H9 (cell line): ENCODE data around the gene BBS4. TPM values are rescaled to one million over a fixed set of nuclear protein-coding genes. Genes with fewer than 3 reads are reported as not detected.

Experiments used
- DNase-seq: peaks from one replicate; pipeline ENCODE4 v3.0.0-alpha.2; 2017
- H2AFZ ChIP-seq: one replicate; pipeline ENCODE4 v1.6.1; 2013; ENCODE audit warnings: mild to moderate bottlenecking, low read length, control low read depth, moderate library complexity
- H2AK5ac ChIP-seq: 2 replicates; pipeline ENCODE4 v1.6.1; 2013; ENCODE audit warnings: low read length, control low read depth, mixed read lengths; ENCODE audit not compliant: insufficient read length
- H2BK120ac ChIP-seq: one replicate; pipeline ENCODE4 v1.6.1; 2013; ENCODE audit warnings: low read depth, mild to moderate bottlenecking, low read length, control low read depth, inconsistent platforms; ENCODE audit not compliant: poor library complexity, severe bottlenecking
- H2BK12ac ChIP-seq: 2 replicates; pipeline ENCODE4 v1.6.1; 2013; ENCODE audit warnings: low read length, control low read depth, mixed read lengths, low read depth; ENCODE audit not compliant: insufficient read length
- H2BK15ac ChIP-seq: 2 replicates; pipeline ENCODE4 v1.6.1; 2013; ENCODE audit warnings: low read depth, low read length, control low read depth
- H2BK20ac ChIP-seq: one replicate; pipeline ENCODE4 v1.6.1; 2013; ENCODE audit warnings: low read depth, mild to moderate bottlenecking, low read length, control low read depth, inconsistent platforms; ENCODE audit not compliant: poor library complexity, severe bottlenecking
- H2BK5ac ChIP-seq: 2 replicates; pipeline ENCODE4 v1.6.1; 2013; ENCODE audit warnings: low read length, control low read depth, mixed read lengths; ENCODE audit not compliant: insufficient read length
- H3K14ac ChIP-seq: 2 replicates; pipeline ENCODE4 v1.6.1; 2013; ENCODE audit warnings: low read length, control low read depth; ENCODE audit not compliant: insufficient read depth
- H3K18ac ChIP-seq: 2 replicates; pipeline ENCODE4 v1.6.1; 2013; ENCODE audit warnings: low read depth, mild to moderate bottlenecking, mixed read lengths, low read length, control low read depth; ENCODE audit not compliant: insufficient read length
- H3K23ac ChIP-seq: 2 replicates; pipeline ENCODE4 v1.6.1; 2013; ENCODE audit warnings: low read length, control low read depth, mixed read lengths, low read depth; ENCODE audit not compliant: insufficient read length
- H3K23me2 ChIP-seq: 2 replicates; pipeline ENCODE4 v1.6.1; 2013; ENCODE audit warnings: low read depth, mild to moderate bottlenecking, mixed read lengths, low read length, control low read depth; ENCODE audit not compliant: insufficient read length, poor library complexity, severe bottlenecking
- H3K27ac ChIP-seq: 2 replicates; pipeline ENCODE4 v1.5.1; 2013; ENCODE audit warnings: low read length, control low read depth, mixed read lengths, low read depth; ENCODE audit not compliant: insufficient read length
- H3K27me3 ChIP-seq: 2 replicates; pipeline ENCODE4 v1.6.1; 2013; ENCODE audit warnings: low read length, control low read depth, inconsistent platforms; ENCODE audit not compliant: insufficient read depth
- H3K4ac ChIP-seq: 2 replicates; pipeline ENCODE4 v1.6.1; 2013; ENCODE audit warnings: low read depth, mild to moderate bottlenecking, control low read depth, inconsistent platforms, low read length, moderate library complexity
- H3K4me1 ChIP-seq: 2 replicates; pipeline ENCODE4 v1.6.1; 2013; ENCODE audit warnings: low read length, control low read depth, inconsistent platforms; ENCODE audit not compliant: insufficient read depth
- H3K4me2 ChIP-seq: 2 replicates; pipeline ENCODE4 v1.6.1; 2013; ENCODE audit warnings: low read length, control low read depth, mixed read lengths; ENCODE audit not compliant: insufficient read length, insufficient read depth
- H3K56ac ChIP-seq: 2 replicates; pipeline ENCODE4 v1.6.1; 2013; ENCODE audit warnings: low read depth, mild to moderate bottlenecking, mixed read lengths, low read length, control low read depth; ENCODE audit not compliant: insufficient read length
- H3K79me1 ChIP-seq: 2 replicates; pipeline ENCODE4 v1.6.1; 2013; ENCODE audit warnings: low read depth, mild to moderate bottlenecking, moderate library complexity, low read length, control low read depth, inconsistent platforms; ENCODE audit not compliant: insufficient read depth, poor library complexity, severe bottlenecking
- H3K79me2 ChIP-seq: 2 replicates; pipeline ENCODE4 v1.6.1; 2013; ENCODE audit warnings: low read length, control low read depth, inconsistent platforms; ENCODE audit not compliant: insufficient read depth
- H3K9ac ChIP-seq: 2 replicates; pipeline ENCODE4 v1.6.1; 2013; ENCODE audit warnings: low read length, control low read depth, mixed read lengths; ENCODE audit not compliant: insufficient read length; ENCODE audit errors: extremely low read depth
- H3K9me3 ChIP-seq: one replicate; pipeline ENCODE4 v1.6.1; 2013; ENCODE audit warnings: low read depth, low read length, inconsistent platforms; ENCODE audit not compliant: control insufficient read depth
- H3T11ph ChIP-seq: one replicate; pipeline ENCODE4 v1.6.1; 2013; ENCODE audit warnings: mild to moderate bottlenecking, low read length, control low read depth, inconsistent platforms
- H4K20me1 ChIP-seq: one replicate; pipeline ENCODE4 v1.6.1; 2013; ENCODE audit not compliant: control insufficient read depth, insufficient read length, insufficient read depth
- H4K5ac ChIP-seq: 2 replicates; pipeline ENCODE4 v1.6.1; 2013; ENCODE audit warnings: low read depth, mild to moderate bottlenecking, mixed read lengths, low read length, control low read depth; ENCODE audit not compliant: insufficient read length
- H4K8ac ChIP-seq: replicated peaks from 2 replicates; pipeline ENCODE4 v1.6.1; 2013; ENCODE audit warnings: low read length, control low read depth, mixed read lengths, low read depth; ENCODE audit not compliant: insufficient read length
- H4K91ac ChIP-seq: 2 replicates; pipeline ENCODE4 v1.6.1; 2013; ENCODE audit warnings: low read depth, mild to moderate bottlenecking, moderate library complexity, mixed read lengths, low read length, control low read depth; ENCODE audit not compliant: insufficient read length
- H3K27ac Mint-ChIP-seq, 3 experiments: 2 replicates in 2 of 3; 3 replicates in 1 of 3; pipeline ENCODE4 v1.8.0; 2020 to 2021; ENCODE audit warnings: mixed read lengths in 3 of 3, mild to moderate bottlenecking in 1 of 3, moderate library complexity in 1 of 3
- H3K27me3 Mint-ChIP-seq: 2 replicates; pipeline ENCODE4 v1.8.0; 2021; ENCODE audit warnings: low read depth, mild to moderate bottlenecking, moderate library complexity, mixed read lengths
- H3K36me3 Mint-ChIP-seq, 3 experiments: 2 replicates in 2 of 3; 3 replicates in 1 of 3; pipeline ENCODE4 v1.8.0; 2020 to 2021; ENCODE audit warnings: low read depth in 3 of 3, mixed read lengths in 3 of 3; ENCODE audit not compliant: insufficient read depth in 1 of 3
- H3K4me1 Mint-ChIP-seq, 2 experiments: 2 replicates each; pipeline ENCODE4 v1.8.0; 2020; ENCODE audit warnings: mixed read lengths in 2 of 2
- H3K4me3 Mint-ChIP-seq, 2 experiments: 2 replicates in 1 of 2; 3 replicates in 1 of 2; pipeline ENCODE4 v1.8.0; 2020 to 2021; ENCODE audit warnings: mild to moderate bottlenecking in 2 of 2, mixed read lengths in 2 of 2, moderate library complexity in 1 of 2
- H3K9me3 Mint-ChIP-seq, 2 experiments: 2 replicates in 1 of 2; 3 replicates in 1 of 2; pipeline ENCODE4 v1.8.0; 2020; ENCODE audit warnings: mild to moderate bottlenecking in 2 of 2, mixed read lengths in 2 of 2, moderate library complexity in 1 of 2
- WGBS: extraction: QIAGEN DNeasy Blood & Tissue Kit; methylation state at CpG from one replicate; pipeline ENCODE4 v1.1.7; 2013; ENCODE audit warnings: missing lambda C conversion rate, low lambda C conversion rate, mixed read lengths; ENCODE audit not compliant: insufficient read length; ENCODE audit errors: extremely low coverage; 5-methylcytosine and 5-hydroxymethylcytosine counted together
- total RNA-seq: library from RNA; stranded (reverse); gene quantifications from 2 replicates; pipeline ENCODE4 v1.2.1, GENCODE V29; 2021
- TF ChIP-seq, protein P1 (sequence below): fragments of 200-600 bp; sonication (generic); conservative IDR thresholded peaks from 3 replicates; pipeline ENCODE4 v1.8.0; 2021; ENCODE audit warnings: antibody characterized with exemption, mild to moderate bottlenecking

The BBS4 gene
- total RNA-seq, 1 experiment from 2014 or later = 27.3 TPM

DNA sequence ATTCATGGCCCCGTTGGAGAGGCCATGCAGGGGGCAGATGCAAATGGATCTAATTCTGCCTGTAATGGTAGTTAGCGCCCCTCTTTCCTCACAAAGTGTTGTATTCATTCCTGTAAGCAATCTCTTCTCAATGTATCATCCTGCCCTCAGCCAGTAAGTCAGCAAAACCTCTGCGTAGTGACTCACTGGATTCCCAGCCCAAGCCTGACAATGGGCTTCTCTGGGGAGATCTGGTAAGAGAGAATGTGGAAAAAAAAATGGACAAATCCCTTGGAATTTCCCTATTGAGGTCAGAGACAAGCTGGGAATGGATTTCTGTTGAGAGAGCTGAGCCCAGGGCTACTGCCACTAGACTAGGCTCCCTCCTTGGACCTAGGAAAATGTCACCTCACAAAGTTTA, 72.2 kb downstream of the BBS4 start:
- Histone ChIP-seq H3K4ac (no peak overlapping the region), H2BK15ac (no peak overlapping the region), H3K56ac (no peak overlapping the region), H2BK120ac (no peak overlapping the region), H3K4me2 (no peak overlapping the region), H3K27me3 (no peaks in the 10 kb centered on the region), H3T11ph (no peak overlapping the region), H4K5ac (no peak overlapping the region), H2BK5ac (no peak overlapping the region), H4K20me1 (no peaks in the 10 kb centered on the region), H3K23ac (no peak overlapping the region), H3K27ac (no peak overlapping the region), H2AK5ac (no peak overlapping the region), H3K18ac (no peak overlapping the region), H4K91ac (no peak overlapping the region), H3K9me3 (no peaks in the 10 kb centered on the region), H3K79me2 (no peaks in the 10 kb centered on the region), H3K23me2 (no peaks in the 10 kb centered on the region), H3K9ac (no peak overlapping the region), H2BK20ac (no peak overlapping the region), H3K79me1 (no peaks in the 10 kb centered on the region), H2BK12ac (no peak overlapping the region), H3K14ac (no peak overlapping the region), H3K4me1 (no peaks in the 10 kb centered on the region), H2AFZ (no peak overlapping the region), H4K8ac (no peak overlapping the region)
- Mint-ChIP-seq H3K27me3 (no peaks in the 10 kb centered on the region), H3K36me3 (peaks cover 12 to 77% (median 57%) of the 10 kb centered on the region in 3 experiments; a peak in 6 of 7 replicates), H3K4me1 (no peaks in the 10 kb centered on the region), H3K9me3 (no peaks in the 10 kb centered on the region), H3K27ac (no peak overlapping the region; a peak in 1 of 7 replicates), H3K4me3 (no peak overlapping the region)
- no CpG with 5 or more reads among the region's 3 CpGs for WGBS
- DNase-seq = no peak
- TF ChIP-seq, protein P1, sequence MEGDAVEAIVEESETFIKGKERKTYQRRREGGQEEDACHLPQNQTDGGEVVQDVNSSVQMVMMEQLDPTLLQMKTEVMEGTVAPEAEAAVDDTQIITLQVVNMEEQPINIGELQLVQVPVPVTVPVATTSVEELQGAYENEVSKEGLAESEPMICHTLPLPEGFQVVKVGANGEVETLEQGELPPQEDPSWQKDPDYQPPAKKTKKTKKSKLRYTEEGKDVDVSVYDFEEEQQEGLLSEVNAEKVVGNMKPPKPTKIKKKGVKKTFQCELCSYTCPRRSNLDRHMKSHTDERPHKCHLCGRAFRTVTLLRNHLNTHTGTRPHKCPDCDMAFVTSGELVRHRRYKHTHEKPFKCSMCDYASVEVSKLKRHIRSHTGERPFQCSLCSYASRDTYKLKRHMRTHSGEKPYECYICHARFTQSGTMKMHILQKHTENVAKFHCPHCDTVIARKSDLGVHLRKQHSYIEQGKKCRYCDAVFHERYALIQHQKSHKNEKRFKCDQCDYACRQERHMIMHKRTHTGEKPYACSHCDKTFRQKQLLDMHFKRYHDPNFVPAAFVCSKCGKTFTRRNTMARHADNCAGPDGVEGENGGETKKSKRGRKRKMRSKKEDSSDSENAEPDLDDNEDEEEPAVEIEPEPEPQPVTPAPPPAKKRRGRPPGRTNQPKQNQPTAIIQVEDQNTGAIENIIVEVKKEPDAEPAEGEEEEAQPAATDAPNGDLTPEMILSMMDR = no peak
